Omental fat pad (tissue), 4 donors: ENCODE results near the gene ZDHHC7. TPM values are rescaled to one million over a fixed set of nuclear protein-coding genes. Genes with fewer than 3 reads are reported as not detected.

Source experiments
- ATAC-seq: fragments of 150-250 bp; one replicate; pipeline ENCODE4 v1.9.1; 2016; ENCODE audit warnings: mild to moderate bottlenecking, moderate library complexity; ENCODE audit not compliant: low FRiP score
- DNase-seq: peaks from one replicate; pipeline ENCODE4 v3.0.0-alpha.2; 2019; ENCODE audit warnings: low spot score
- total RNA-seq, 4 donors: library from RNA; depleted of rRNA; stranded (reverse); fragments of >200 nt; gene quantifications; one replicate each; pipeline ENCODE4 v1.1.0, GENCODE V29; 2016
- TF ChIP-seq, protein P1 (sequence below), 3 donors: fragments of 450-650 bp; IDR thresholded peaks; one replicate each; pipeline ENCODE4 v1.5.1; 2016 to 2017; ENCODE audit warnings: antibody characterized with exemption in 3 of 3, mild to moderate bottlenecking in 3 of 3, moderate library complexity in 2 of 3

ZDHHC7 gene
- total RNA-seq, 4 donors from 2014 or later, result 41.3 to 72.2 (median 51.3) TPM

DNA sequence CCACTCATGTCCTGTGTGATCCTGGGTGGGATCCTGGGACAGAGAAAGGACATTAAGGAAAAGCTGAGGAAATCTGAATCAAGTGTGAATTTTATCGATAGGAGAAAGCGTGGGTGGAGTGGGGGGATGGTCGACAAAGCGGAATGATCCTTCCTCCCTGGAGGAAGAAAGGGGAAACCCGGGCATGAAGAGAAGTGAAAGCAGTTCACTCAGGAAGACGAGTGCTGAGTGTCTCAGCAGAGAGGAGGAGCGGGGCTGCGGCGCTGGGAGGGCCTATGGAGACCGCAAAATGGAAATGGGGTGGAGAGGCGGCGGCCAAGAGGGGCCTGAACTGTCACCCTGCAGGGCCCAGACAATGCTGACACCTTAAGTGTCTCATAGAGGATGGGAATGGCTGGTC, 8.7 kb downstream of the ZDHHC7 start:
- ATAC-seq (peak; percentile 35), DNase-seq (no peak)
- TF ChIP-seq, protein P1, sequence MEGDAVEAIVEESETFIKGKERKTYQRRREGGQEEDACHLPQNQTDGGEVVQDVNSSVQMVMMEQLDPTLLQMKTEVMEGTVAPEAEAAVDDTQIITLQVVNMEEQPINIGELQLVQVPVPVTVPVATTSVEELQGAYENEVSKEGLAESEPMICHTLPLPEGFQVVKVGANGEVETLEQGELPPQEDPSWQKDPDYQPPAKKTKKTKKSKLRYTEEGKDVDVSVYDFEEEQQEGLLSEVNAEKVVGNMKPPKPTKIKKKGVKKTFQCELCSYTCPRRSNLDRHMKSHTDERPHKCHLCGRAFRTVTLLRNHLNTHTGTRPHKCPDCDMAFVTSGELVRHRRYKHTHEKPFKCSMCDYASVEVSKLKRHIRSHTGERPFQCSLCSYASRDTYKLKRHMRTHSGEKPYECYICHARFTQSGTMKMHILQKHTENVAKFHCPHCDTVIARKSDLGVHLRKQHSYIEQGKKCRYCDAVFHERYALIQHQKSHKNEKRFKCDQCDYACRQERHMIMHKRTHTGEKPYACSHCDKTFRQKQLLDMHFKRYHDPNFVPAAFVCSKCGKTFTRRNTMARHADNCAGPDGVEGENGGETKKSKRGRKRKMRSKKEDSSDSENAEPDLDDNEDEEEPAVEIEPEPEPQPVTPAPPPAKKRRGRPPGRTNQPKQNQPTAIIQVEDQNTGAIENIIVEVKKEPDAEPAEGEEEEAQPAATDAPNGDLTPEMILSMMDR (IDR thresholded peaks at IDR 0.05), result no peak

DNA sequence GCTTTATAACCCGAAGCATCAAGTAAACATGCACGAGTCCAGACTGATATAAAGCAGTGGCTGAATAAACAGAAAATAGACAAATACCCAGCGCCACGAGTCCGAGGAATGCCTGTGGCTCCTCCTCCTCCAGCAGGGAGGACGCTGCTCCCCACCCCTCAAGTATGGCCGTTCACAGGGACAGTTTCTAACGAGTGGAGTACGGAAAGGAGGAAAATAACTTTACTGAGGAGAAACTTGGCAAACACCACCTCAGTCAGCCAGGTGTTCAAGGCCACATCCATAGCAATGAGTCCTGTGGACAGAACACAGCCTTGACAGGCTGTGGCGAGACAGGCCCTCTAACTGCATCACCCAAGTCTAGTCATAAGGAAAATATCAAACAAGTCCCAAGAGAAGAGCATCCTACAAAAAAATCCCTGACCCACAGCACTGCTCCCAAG, 9.2 kb downstream of the ZDHHC7 start:
- ATAC-seq, result no peak
- no peak for DNase-seq
- TF ChIP-seq, protein P1 (IDR thresholded peaks at IDR 0.05), result no peak

DNA sequence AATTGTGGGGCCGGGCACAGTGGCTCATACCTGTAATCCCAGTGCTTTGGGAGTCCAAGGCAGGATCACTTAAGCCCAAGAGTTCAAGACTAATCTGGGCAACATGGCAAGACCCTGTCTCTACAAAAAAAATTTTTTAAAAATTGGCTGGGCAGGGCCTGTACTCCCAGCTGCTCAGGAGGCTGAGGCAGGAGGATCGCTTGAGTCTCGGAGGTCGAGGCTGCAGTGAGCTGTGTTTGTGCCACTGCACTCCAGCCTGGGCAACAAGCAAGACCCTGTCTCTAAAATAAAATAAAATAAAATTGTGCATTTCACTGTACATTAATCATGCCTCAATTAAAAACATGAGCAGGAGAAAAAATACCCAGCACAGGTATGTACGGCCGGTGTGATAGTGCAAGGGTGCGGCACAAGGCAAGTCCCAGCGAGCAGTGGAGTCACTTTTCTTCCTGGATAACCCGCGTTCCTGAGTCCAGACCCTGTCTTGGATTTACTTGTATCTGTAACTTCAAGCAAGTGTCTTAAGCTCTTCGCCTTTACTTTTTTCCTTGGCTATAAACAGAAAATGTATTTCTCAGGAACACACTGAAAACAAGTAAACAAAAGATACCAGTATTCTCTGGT, 11.4 kb downstream of the ZDHHC7 start:
- DNase-seq (no peak), ATAC-seq (no peak)
- TF ChIP-seq, protein P1 (IDR thresholded peaks at IDR 0.05), result no peak

DNA sequence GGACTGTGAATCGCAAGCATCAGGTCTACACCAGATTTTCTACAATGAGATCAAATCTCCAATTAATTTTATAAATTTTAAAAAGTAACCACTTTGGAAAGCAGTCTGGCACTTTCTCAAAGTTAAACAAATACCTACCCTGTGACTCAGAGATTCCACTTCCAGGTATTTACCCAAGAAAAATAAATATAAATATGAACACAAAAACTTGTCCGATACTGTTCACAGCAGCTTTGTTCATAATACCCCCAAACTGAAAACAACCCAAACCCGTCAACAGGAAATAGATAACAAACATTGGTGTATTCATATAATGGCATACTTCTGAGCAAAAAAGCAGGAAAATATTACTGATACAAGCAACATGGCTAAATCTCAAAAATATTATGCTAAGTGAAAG, 12.1 kb downstream of the ZDHHC7 start:
- TF ChIP-seq, protein P1 (IDR thresholded peaks at IDR 0.05), result no peak
- ATAC-seq, result no peak
- DNase-seq, result no peak

DNA sequence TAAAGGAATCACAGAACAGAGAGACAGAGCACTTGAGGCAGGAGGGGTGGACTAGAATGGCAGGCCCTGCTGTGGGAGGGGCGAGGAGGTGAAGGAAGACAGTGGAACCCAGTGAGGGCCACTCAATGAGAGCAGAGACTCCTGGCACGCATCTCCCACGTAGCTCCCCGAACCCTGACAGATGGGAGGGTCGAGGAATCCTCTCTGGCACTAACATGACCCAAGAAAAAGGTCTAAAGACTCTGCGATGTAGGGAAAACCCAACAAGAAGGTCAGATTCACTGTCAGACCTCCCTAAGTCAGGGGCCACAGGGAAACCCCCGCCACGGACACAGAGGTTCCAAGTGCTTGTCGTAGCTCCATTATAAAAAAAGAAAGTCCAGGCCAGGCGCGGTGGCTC, 15.0 kb downstream of the ZDHHC7 start:
- ATAC-seq, result no peak
- TF ChIP-seq, protein P1 (IDR thresholded peaks at IDR 0.05), result no peak
- no peak for DNase-seq

DNA sequence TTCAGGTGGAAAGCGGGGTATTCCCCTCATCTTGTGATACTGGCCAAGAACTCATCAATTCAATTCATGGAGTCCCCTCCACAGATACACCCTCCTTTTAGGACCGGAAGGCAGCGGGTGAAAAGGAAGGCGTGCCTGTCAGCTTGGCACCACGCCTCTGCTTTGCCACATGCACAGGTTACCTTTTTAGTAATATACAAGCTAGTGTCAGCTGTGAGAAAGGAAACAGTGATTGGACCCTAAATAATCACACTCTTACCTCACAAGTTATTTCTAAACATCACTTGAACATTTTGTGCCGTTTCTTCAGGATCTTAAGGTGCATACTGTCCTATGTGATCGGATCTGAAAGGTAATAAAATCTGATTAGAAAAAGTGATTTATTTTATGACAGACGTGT, 15.7 kb downstream of the ZDHHC7 start:
- TF ChIP-seq, protein P1 (IDR thresholded peaks at IDR 0.05), result no peak
- DNase-seq (no peak), ATAC-seq (no peak)

DNA sequence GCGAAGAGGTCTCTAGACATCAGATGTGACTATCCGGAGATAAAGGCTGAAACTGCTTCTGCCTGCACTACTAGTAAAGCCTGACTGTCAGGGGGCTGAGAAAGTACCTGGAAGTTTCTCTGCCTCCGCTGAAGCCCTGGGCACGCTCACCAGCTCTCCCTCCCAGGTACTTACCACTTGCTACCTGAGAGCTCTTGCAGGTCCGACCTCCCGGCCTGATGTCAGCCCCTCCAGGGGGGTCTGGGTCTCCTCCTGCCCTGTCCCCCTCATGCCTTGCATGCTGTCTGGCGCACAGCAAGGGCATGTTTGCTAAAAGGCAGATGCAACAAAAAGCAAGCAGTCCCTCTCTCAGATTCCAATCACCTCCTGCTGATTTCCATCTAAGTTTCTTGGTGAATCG, 17.4 kb downstream of the ZDHHC7 start:
- no peak for DNase-seq
- peak; percentile 31 for ATAC-seq
- TF ChIP-seq, protein P1 (IDR thresholded peaks at IDR 0.05), result no peak
